ENCODE results near the gene SLC25A23.
A peak's percentile ranks its signal among the peaks of the same experiment; 100 is the strongest.

Gene SLC25A23

GRCh38 chr19:6394831-6395230 is 64.8 kb downstream of the SLC25A23 start:
- peaks cover 14% of the 10 kb centered on the region for H3K4me1 ChIP-seq (ENCODE audit: control insufficient read depth, insufficient read depth, low read length)
- no peaks in the 10 kb centered on the region for H3K36me3 ChIP-seq (ENCODE audit: control insufficient read depth, insufficient read depth, low read length)
- H3K9me3 ChIP-seq (ENCODE audit: control insufficient read depth, low read length), result no peaks in the 10 kb centered on the region
- H3K27me3 ChIP-seq (ENCODE audit: control insufficient read depth, insufficient read depth, low read length), result no peaks in the 10 kb centered on the region
- no peak overlapping the region for H3K9ac ChIP-seq (ENCODE audit: low read length)
- no peak overlapping the region for H3K4me3 ChIP-seq (ENCODE audit: low read length)

DNA sequence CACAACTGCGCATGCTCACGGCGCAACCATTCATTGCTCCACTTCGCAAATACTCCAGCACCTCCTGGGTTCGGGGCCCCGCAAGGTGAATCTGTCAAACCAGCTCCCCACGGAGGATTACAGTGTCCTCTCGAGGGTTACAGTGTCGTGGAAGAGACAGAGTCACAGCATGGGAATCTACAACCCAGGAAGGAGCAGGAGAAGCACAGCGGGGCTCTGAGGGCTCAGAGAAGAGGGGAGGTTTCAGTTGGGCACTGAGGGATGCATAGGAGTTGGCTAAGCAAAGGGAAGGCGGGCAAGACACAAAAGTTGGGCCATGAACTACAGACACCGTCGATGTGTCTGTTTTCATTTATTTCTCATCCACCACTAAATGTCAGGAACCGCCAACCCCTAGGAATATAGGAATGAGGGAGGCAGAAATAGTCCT is 65.6 kb downstream of the SLC25A23 start:
- Histone ChIP-seq H3K9me3 (ENCODE audit: control insufficient read depth, low read length) (no peaks in the 10 kb centered on the region), H3K36me3 (ENCODE audit: control insufficient read depth, insufficient read depth, low read length) (no peaks in the 10 kb centered on the region), H3K27me3 (ENCODE audit: control insufficient read depth, insufficient read depth, low read length) (no peaks in the 10 kb centered on the region), H3K4me1 (ENCODE audit: control insufficient read depth, insufficient read depth, low read length) (peaks cover 14% of the 10 kb centered on the region), H3K9ac (ENCODE audit: low read length) (peak overlapping the region; percentile 91), H3K4me3 (ENCODE audit: low read length) (peak overlapping the region; percentile 98)

DNA sequence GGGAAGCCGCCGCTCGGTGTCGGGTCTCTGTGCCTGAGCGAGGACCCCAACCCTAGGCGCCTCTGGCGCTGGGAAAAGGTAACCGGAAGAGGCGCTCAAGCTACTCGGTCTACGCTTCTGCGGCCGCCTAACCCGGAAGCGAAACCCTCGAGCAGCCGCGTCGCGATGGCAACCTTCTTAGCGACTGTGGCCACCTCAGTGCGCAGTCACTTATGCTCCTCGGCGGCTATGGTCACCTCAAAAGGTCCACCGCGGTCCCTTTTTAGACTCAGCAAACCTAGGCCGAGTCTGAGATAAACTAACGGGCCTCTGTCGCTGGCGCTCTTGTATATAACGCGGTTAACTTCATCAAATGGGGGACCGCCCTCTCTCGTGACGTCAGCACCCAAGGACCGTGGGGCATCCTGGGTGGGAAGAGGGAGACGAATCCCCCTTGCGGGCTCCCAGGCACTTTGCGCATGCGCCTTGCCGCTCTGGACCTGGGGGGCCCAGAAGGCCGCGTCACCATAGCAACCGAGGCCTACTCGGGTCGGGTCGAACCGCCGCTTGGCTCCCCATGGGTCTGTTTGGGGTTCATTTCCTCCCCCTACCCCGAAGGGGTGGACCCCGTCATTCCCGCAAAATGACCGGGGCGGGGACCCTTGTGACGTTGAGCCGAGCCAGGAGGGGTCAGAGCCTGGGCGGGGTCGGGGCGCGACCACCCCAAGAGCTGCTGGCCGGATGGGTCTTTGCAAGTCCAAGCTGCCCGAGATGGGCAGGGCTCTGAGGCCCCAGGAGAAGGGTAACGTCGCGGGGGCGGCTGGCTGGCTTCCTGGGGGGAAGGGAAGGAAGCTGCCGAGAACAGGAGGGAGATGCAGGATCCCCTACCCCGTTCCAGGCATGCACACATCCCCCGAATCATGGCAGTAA is 66.3 kb downstream of the SLC25A23 start, which contains the start of gene GTF2F1:
TSS of gene GTF2F1 (minus strand) at position 91 of the 909 bp plus-strand sequence. CDS start 169 bp downstream, outside the sequence.
- H3K9ac ChIP-seq (ENCODE audit: low read length), result peak within 1 kb of the TSS; percentile 91
- peak within 1 kb of the TSS; percentile 98 for H3K4me3 ChIP-seq (ENCODE audit: low read length)
- no peaks in the 10 kb centered on the region for H3K27me3 ChIP-seq (ENCODE audit: control insufficient read depth, insufficient read depth, low read length)
- peaks cover 14% of the 10 kb centered on the region for H3K4me1 ChIP-seq (ENCODE audit: control insufficient read depth, insufficient read depth, low read length)
- no peaks in the 10 kb centered on the region for H3K36me3 ChIP-seq (ENCODE audit: control insufficient read depth, insufficient read depth, low read length)
- H3K9me3 ChIP-seq (ENCODE audit: control insufficient read depth, low read length), result no peaks in the 10 kb centered on the region

- H3K4me1 ChIP-seq (ENCODE audit: control insufficient read depth, insufficient read depth, low read length), result peaks cover 14% of the 10 kb centered on the region
- H3K9ac ChIP-seq (ENCODE audit: low read length), result peak overlapping the region; percentile 91
- peaks cover 2% of the 10 kb centered on the region for H3K36me3 ChIP-seq (ENCODE audit: control insufficient read depth, insufficient read depth, low read length)
- H3K9me3 ChIP-seq (ENCODE audit: control insufficient read depth, low read length), result no peaks in the 10 kb centered on the region
- peak overlapping the region; percentile 98 for H3K4me3 ChIP-seq (ENCODE audit: low read length)
- H3K27me3 ChIP-seq (ENCODE audit: control insufficient read depth, insufficient read depth, low read length), result no peaks in the 10 kb centered on the region
Observed at GRCh38 chr19:6392221-6393073, 67.1 kb downstream of the SLC25A23 start.
